NK-92 (cell line): Measurements from ENCODE around the gene DOK4.

Experiments
- DNase-seq: peaks from one replicate; lab custom pipeline; 2025; ENCODE audit not compliant: unreplicated experiment; lab: John Stamatoyannopoulos, UW

Gene DOK4

DNA sequence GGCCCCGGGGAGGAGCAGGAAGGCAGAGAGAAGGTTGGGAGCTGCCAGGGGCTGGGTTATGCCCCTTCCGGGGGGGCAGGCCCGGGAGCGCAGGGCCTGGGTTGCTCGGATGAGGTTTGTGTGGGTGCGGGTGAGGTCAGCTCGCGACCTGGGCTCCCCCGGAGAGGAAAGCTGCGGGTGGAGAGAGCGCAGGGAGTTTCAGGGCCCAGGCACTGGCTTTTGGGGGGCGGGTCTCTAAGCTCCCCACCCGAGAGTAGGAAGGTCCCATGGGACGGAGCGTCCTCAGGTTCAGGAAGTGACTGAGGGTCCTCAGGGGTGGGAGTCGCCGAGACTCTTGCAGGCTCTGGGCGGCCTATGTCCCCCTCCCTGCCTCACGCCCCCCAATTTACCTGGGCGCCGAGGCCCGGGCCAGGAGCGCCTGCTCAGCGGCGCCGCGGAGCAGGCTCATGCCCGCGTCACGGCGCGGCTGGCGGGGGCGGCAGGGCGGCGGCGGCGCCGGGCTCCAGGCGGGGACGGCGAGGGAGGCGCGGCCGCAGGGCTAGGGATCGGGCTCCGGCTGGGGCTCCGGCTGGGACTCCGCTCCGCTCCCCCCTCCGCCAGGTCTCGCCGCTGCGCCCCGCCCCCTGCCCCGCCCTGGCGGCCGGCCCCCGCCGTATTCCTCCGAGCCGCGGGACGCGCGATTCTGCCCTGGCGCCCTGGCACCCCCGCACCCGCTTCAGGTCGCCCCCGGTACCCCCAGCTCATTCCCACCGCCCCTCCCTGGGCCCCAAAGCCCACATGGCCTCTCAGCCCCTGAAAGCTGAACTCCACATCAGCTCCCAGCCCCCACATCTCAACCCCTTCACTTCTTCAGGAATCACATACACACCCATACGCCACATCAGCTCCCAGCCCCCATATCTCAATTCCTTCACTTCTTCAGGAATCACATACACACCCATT lies at the start of gene DOK4:
Gene DOK4 (minus strand): TSS at position 578 of the 942 bp plus-strand sequence. CDS start 6,986 bp downstream, outside the sequence.
- no peak for DNase-seq

DNA sequence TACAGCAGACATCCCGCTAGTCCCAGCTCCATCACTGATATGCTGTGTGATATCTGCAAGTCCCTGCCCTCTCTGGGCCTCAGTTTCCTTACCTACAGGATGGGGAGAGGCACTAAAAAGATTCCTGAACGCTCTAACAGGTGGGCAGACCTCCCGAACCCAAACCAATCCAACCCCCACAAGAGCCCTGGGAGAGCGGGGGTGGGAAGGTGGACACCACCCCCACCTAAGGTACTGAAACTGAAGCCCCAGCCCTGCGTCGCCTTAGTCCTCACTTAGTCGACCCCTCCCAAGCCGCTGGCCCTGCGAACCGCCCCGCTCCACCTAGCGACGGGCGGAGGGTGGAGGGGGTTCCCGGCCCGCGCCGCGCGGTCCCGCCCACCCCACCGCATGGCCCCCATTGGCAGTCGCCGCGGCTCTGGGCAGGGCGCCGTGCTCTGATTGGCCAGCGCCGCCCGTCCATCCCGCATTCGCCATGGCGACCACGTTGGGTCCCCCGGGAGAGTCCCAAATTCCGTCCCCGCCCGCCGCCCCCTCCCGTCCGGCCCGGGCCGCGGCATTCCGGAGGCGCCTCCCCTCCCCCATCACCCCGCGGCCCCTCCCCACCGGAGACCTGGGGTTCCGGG lies 49.5 kb upstream of the DOK4 start:
- peak; percentile 36 for DNase-seq

- no peak for DNase-seq
These were observed 48.8 kb upstream of the DOK4 start for GRCh38 chr16:57534881-57535658.

DNA sequence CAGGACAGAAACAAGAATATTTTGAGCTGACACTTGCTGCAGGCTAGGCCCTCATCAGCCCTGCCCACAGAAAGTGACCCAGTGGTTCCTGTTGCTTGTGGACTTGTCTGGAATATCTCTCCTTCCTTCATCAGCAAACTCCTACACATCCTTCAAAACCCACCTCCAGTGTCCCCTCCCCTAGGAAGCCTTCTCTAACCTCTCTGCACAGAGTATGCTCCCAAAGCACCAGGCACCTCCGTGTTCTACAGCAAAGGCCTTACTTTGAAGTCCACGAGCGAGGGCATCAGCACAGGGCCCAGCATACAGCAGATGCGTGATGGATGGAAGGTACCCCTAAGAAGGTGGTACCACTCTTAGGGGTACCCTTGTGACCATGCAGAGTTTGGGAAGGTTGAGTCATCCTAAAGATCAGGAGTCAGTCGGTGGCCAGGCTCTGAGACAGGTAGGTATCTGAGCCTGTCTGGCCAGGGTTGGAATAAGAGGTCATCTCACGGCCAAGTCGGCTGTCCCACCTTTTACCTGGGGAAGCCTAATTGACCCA lies 48.1 kb upstream of the DOK4 start:
- DNase-seq, result no peak

GRCh38 chr16:57533431-57534336 lies 47.4 kb upstream of the DOK4 start:
- DNase-seq, result no peak

- no peak for DNase-seq
These were observed 46.0 kb upstream of the DOK4 start for GRCh38 chr16:57532266-57532625.

GRCh38 chr16:57531635-57532265 lies 45.5 kb upstream of the DOK4 start:
- DNase-seq, result no peak

- DNase-seq, result no peak
These were observed 44.9 kb upstream of the DOK4 start for GRCh38 chr16:57531253-57531575.

- no peak for DNase-seq
These were observed 44.4 kb upstream of the DOK4 start for GRCh38 chr16:57530522-57531252.

GRCh38 chr16:57530104-57530521 lies 43.8 kb upstream of the DOK4 start:
- DNase-seq, result no peak

GRCh38 chr16:57529391-57530103 lies 43.3 kb upstream of the DOK4 start:
- no peak for DNase-seq

DNA sequence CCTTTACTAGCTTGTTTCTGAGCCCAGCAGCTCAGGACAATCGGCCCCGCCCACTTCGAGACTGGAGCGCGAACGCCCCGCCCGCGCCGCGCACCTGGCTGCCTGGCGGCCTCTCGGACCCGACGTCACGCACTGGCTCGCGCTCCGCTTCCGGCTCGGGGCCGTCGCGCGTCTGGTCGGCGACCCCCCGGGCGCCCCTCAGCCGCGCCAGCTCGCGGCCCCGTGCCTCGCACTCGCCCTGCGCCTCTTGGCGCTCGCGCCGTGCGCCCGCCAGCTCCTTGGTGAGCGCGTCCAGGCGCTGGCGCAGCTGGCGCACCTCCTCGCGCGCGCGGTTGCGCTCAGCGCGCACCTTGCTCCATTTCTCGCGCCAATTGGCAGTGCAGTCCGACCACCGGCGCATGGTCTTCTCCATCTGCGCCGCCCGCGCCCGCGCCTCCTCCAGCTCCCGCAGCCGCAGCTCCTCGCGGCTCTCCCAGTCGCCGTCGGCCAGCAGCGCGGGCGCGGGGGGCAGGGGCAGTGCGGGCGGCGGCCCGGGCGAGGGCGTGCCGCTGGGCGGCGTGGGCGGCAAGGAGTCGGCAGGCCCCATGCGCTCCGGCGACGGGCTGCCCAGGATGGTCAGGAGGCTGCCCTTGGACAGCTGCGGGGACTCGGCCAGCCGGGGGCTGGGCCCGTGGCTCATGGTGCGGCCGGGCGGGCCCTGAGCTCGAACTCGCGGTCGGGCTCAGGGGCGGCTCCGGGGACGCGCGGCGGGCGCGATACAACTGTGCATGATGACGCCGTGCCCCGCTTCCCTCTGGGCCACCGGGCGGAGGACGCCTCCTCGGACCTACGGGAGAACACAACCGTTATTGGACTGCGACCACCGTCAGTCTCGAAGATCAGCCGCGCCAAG lies 42.5 kb upstream of the DOK4 start:
- no peak for DNase-seq

DNA sequence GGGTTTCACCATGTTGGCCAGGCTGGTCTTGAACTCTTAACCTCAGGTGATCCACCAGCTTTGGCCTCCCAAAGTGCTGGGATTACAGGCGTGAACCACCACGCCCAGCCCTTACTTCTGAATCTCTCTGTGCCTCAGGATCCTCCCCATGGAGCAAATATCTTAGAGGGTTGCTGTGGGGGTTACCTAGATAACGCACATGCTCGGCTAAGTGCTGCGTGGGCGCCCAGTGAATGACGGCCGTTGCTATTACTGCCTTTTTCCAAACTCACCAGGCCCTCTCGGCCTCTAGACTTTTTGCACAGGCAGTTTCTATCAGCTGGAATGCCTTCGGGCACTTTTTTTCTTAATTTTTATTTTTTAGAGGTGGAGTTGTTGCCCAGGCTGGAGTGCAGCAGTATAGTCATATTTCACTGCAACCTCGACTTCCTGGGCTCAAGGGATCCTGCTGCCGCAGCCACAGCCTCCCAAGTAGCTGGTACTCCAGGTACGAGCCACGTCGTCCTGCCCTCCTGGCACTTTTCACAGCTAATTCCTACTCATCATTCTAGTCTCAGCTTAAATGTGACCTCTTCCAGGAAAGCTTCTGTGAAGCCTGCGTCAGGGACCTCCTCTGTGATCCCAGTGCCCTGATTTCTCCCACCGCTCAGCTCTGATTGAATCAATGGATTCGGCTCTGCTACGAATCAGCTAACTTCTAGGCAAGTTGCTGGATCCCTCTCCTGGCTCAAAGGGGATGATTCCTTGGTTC lies 41.5 kb upstream of the DOK4 start:
- no peak for DNase-seq

- DNase-seq, result no peak
These were observed 40.7 kb upstream of the DOK4 start for GRCh38 chr16:57527027-57527426.

DNA sequence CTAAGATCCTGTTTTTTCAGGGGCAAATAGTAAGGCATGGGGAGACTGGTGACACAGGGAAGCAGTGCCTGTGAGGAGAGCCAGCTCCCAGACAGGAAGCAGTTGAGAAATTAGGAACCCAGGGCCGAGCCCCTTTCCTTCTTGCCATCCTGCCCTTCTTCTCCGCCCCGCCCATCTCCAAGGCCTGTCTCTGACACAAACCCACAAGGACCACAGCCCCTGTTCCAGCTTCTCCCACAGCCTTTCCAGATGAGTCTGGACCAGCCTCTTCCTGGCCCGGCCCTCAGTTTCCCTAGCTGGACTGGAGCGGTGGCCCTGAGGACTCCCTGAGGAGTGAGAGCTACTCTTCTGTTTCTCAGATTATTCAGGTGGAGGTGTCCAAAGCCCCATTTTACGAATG lies 40.2 kb upstream of the DOK4 start:
- DNase-seq, result no peak

DNA sequence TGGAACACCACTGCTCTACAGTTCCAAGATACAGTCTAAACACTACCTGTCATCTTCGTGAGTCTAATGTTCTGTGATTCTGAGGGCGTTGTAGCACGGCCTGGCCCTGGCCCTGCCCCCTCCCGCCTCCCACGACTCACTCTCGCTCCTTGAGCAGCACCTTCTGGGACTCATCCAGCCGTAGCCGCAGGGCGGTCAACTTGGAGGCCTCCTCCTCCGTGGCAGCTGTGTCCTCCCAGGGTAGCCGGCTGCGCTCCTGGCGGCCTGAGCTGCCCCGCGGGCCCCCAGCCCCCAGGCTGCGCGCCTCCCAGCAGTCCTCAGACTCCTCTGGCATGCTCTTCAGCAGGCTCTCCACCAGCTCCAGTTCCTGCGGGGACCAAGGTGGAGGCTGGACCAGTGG lies 39.5 kb upstream of the DOK4 start:
- DNase-seq, result no peak

GRCh38 chr16:57522960-57523359 lies 36.7 kb upstream of the DOK4 start:
- DNase-seq, result no peak
